GM19438 (cell line): ENCODE measurements around the gene U2AF1L4.

Experiments
- ATAC-seq: cut with Tn5 transposase; IDR thresholded peaks from one replicate; pipeline ENCODE4 v1.9.1; 2021; ENCODE audit warnings: low read depth; ENCODE audit not compliant: unreplicated experiment

The U2AF1L4 gene

DNA sequence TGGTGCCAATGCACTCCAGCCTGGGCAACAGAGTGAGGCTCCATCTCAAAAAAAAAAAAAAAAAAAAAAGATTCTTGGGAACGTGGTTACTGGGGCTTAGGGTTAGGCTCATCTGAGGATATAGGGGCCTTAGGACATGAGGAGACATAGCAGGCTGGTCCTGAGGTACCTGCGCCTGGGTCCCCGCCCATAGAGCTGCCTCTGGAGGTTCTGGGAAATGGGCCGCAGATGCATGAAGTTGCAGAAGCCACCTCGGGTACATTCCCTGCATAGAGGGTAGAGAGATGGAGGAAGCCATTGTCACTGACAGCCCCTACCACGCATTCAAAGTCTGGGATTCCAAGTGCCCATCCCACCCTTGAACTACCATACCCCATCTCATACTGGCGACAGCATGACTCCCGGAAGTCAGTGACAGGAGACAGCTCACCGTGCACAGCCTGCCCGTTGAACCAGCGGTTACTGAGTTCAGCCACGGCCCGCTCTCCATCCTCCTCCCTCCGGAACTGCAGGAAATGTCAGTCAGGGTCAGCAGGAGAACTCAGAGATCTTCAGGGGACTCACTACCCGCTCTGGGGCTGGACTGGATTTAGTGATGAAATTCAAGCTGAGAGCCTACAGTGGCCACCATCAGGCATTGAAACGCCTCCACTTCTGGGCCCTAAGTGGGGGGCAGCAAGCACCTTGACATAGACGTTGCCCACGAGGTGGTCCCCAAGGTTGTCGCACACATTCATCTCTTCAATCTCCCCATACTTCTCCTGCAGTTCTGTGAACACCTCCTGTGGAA, 1.4 kb downstream of the U2AF1L4 start:
- no peak for ATAC-seq

- no peak for ATAC-seq
These were observed 3.0 kb downstream of the U2AF1L4 start, which contains the start of gene IGFLR1 for GRCh38 chr19:35742121-35742724. Gene IGFLR1 (minus strand): TSS chr19:35742452. CDS start chr19:35741180, 1,272 bp downstream.

- ATAC-seq, result no peak
These were observed 4.1 kb downstream of the U2AF1L4 start for GRCh38 chr19:35741203-35741515.

GRCh38 chr19:35740423-35741202, 4.6 kb downstream of the U2AF1L4 start:
- ATAC-seq, result peak; percentile 52

DNA sequence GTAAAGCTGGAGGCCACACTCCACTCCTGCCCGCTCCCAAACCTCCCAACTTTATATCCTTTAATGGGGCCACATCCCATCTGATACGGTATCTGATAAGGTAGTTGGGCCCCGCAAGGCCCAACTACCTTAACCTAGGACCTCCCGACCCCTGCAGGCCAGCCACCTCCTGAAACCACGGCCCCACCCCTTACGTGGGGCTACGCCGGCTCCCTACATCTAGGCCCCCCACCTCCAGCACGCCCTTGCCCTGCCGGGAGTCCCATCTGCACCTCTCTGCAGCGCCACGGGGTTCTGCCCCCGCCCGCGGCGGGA, 5.2 kb downstream of the U2AF1L4 start:
- peak; percentile 16 for ATAC-seq

- no peak for ATAC-seq
These were observed 5.7 kb downstream of the U2AF1L4 start for GRCh38 chr19:35739275-35740107.

GRCh38 chr19:35738887-35739229, 6.4 kb downstream of the U2AF1L4 start:
- no peak for ATAC-seq

GRCh38 chr19:35738021-35738886, 7.0 kb downstream of the U2AF1L4 start:
- no peak for ATAC-seq

GRCh38 chr19:35736913-35737886, 8.0 kb downstream of the U2AF1L4 start:
- ATAC-seq, result no peak

- ATAC-seq, result no peak
These were observed 10.3 kb downstream of the U2AF1L4 start for GRCh38 chr19:35734889-35735288.

DNA sequence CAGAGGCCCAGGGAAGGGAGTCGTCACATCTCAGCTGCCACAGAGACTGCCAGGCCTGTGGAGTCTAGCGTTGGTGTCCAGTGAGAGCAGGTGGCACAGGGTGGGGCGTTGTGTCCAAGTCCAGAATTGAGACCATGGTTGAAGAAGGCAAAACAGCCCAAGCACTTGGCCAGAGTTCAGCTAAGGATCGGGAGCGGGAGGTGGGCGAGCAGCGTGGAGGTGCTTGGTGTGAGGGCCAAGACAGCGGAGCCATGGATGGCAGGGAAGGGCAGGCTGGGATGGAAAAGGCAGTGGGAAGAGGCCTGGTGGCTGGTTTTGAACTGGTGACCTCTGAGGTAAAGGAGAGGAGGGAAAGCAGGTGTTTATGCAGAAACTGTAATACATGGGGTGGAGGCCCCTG, 10.9 kb downstream of the U2AF1L4 start:
- no peak for ATAC-seq

GRCh38 chr19:35733180-35734125, 11.8 kb downstream of the U2AF1L4 start:
- ATAC-seq, result no peak

DNA sequence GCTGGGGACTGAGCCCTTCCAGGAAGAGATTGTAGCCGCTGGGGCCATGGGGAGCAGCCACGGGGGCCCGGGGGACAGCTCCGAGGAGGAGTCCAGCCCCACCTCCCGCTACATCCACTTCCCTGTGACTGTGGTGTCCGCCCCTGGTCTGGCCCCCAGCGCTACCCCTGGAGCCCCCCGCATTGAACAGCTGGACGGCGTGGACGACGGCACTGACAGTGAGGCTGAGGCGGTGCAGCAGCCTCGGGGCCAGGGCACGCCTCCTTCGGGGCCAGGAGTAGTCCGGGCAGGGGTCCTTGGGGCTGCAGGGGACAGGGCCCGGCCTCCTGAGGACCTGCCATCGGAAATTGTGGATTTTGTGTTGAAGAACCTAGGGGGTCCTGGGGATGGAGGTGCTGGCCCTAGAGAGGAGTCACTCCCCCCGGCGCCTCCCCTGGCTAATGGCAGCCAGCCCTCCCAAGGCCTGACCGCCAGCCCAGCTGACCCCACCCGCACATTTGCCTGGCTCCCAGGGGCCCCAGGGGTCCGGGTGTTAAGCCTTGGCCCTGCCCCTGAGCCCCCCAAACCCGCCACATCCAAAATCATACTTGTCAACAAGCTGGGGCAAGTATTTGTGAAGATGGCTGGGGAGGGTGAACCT, 12.6 kb downstream of the U2AF1L4 start:
- no peak for ATAC-seq

DNA sequence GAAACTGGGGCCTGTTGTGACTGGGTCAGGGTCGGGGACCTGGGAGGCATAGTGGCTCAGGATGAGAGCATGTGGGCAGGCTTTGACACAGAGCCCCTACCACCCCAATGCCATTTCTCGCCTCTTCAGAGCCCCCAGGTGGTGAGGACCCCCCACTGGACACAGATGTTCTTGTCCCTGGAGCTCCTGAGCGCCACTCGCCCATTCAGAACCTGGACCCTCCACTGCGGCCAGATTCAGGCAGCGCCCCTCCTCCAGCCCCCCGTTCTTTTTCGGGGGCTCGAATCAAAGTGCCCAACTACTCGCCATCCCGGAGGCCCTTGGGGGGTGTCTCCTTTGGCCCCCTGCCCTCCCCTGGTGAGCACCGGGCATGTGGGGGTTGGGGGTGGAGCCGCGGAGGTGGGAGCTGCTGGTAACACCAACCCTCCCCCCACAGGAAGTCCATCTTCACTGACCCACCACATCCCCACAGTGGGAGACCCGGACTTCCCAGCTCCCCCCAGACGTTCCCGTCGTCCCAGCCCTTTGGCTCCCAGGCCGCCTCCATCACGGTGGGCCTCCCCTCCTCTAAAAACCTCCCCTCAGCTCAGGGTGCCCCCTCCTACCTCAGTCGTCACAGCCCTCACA, 13.3 kb downstream of the U2AF1L4 start:
- ATAC-seq, result no peak

- no peak for ATAC-seq
These were observed 13.9 kb downstream of the U2AF1L4 start for GRCh38 chr19:35731353-35731752.

GRCh38 chr19:35730326-35730725, 14.9 kb downstream of the U2AF1L4 start:
- no peak for ATAC-seq

- ATAC-seq, result no peak
These were observed 15.5 kb downstream of the U2AF1L4 start for GRCh38 chr19:35729763-35730162.
